ENCODE results near the gene COL5A2. TPM values are rescaled to one million over a fixed set of nuclear protein-coding genes. Genes with fewer than 3 reads are reported as not detected.
A peak's percentile ranks its signal among the peaks of the same experiment; 100 is the strongest.

Gene COL5A2
- total and polyA plus RNA-seq, 4 donors = 45.5 to 387 (median 118) TPM

DNA sequence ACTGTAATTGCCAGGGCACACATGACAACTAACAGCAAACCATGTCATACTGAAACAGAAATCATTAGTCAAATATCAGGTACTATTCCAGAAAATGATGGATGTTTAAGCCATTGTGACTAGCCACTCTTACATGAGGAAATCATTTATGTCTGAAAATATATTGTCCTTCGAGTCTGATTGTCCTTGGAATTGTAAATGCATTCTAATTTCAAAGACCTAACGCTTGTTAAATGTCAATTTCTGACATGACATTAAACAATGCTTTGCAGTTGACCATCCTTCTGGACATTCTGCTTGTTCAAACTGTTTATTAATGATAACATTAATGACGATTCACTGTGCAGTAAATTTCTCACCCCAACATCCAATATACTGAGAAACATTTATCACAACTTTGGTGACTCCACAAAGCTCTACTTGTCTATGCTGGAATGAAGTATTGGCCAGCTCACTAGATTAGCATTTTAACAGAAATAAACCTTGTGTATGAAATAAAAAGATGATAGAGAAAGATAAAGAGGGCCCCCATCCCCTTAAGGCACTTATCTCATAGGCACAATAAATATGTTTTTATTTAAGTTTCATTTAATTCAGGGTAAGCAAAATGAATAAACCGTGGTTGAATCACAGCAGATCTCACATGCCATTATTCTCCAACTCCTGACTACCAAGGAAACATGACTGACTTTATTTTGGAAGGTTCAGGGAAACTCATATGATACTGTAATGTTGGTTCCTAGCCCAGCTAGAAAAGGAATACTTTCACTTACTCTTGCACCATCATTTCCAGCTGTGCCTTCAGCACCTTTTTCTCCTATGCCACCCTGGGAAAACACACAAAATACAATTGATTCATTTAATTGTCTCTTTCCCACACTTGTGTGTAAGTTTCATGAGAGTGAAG lies 123.1 kb downstream of the COL5A2 start:
- Histone ChIP-seq H3K27me3 (ENCODE audit: control insufficient read depth, insufficient read depth, low read length) (no peaks in the 10 kb centered on the region), H3K4me3 (ENCODE audit: low read depth, low read length) (no peak overlapping the region), H3K4me1 (ENCODE audit: control insufficient read depth, insufficient read depth, low read length) (no peaks in the 10 kb centered on the region), H3K27ac (ENCODE audit: low read depth, low read length) (no peak overlapping the region), H3K36me3 (ENCODE audit: control insufficient read depth, insufficient read depth, low read length) (peaks cover 2% of the 10 kb centered on the region), H3K9me3 (ENCODE audit: control insufficient read depth, insufficient read depth, low read length) (no peaks in the 10 kb centered on the region)
- no CpG with 5 or more reads among the region's 4 CpGs for WGBS (ENCODE audit: insufficient coverage)
- DNase-seq (ENCODE audit: low read depth in 4 of 6, low spot score in 6 of 6) = peak in 1 of 6 donors; percentile 12

DNA sequence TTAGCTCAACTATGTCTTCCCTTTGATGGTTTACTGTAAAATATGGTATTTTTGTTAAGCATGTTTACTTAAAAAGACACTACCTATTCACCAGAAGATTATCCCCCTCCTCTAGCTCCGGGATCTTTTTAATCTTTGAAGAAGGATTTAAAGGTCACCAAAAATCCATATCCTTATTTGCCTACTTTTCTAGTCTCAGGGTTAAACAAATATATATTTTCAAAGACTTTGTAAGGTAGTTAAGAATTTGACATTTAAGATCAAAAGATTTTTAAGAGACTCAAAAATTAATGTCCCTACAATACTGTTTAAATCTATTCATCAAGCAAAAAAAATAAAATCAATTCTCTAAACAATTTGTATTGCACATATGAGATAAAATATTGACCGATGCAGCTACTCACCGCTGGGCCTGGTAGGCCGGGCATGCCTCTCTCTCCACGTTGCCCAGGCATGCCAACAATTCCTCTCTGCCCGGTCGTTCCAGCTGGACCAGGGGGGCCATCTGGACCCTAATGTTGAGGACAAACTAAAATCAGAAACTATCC lies 129.3 kb downstream of the COL5A2 start:
- Histone ChIP-seq H3K9me3 (ENCODE audit: control insufficient read depth, insufficient read depth, low read length) (no peaks in the 10 kb centered on the region), H3K4me3 (ENCODE audit: low read depth, low read length) (no peak overlapping the region), H3K27me3 (ENCODE audit: control insufficient read depth, insufficient read depth, low read length) (no peaks in the 10 kb centered on the region), H3K27ac (ENCODE audit: low read depth, low read length) (no peak overlapping the region), H3K4me1 (ENCODE audit: control insufficient read depth, insufficient read depth, low read length) (no peaks in the 10 kb centered on the region), H3K36me3 (ENCODE audit: control insufficient read depth, insufficient read depth, low read length) (peaks cover 2% of the 10 kb centered on the region)
- no peak for DNase-seq (ENCODE audit: low read depth in 4 of 6, low spot score in 6 of 6)
- WGBS (ENCODE audit: insufficient coverage) = 98% methylated on average over 5 of the region's 7 CpGs

DNA sequence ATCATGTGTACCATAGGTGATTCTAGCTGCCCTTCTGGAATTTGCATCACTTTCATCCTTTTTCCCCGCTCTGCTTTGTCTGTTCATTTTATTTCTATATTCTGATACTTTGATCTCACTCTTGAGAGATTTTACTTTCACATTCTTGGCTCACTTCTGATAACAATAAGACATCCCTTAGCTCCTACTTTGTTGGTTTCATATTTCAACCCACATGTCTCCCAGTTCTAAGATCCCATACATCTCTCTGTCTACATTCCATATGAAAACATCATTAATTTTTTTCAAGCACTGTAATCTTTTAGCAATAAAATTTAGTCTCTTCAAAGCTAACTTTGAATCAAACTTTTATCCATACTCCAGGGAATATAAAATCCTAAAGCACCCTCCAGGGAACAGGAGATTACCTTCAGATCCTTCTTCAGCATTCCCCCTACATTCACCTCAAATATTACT lies 129.8 kb downstream of the COL5A2 start:
- H3K9me3 ChIP-seq (ENCODE audit: control insufficient read depth, insufficient read depth, low read length) = no peaks in the 10 kb centered on the region
- 100% methylated on average over 1 of the region's 1 CpG for WGBS (ENCODE audit: insufficient coverage)
- no peaks in the 10 kb centered on the region for H3K27me3 ChIP-seq (ENCODE audit: control insufficient read depth, insufficient read depth, low read length)
- H3K4me3 ChIP-seq (ENCODE audit: low read depth, low read length) = no peak overlapping the region
- H3K4me1 ChIP-seq (ENCODE audit: control insufficient read depth, insufficient read depth, low read length) = no peaks in the 10 kb centered on the region
- peaks cover 1% of the 10 kb centered on the region for H3K36me3 ChIP-seq (ENCODE audit: control insufficient read depth, insufficient read depth, low read length)
- H3K27ac ChIP-seq (ENCODE audit: low read depth, low read length) = no peak overlapping the region
- DNase-seq (ENCODE audit: low read depth in 4 of 6, low spot score in 6 of 6) = no peak

DNA sequence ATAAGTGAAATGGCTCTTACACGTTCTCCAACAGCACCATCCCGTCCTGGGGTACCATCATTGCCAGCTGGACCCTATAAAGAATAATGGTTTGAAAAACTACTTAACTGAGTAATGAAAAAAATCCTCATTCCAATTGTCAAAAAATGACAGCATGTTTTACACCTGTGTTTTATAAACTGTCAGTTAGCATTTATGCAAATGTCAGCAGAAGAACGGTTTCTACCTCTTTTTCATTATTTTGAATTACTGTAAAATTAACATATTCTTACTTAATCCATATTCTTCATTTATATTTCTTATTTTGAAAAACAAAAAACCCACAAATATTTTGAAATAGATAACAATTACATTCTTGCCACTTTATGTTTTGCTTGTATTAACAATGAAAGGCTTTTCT lies 131.4 kb downstream of the COL5A2 start:
- Histone ChIP-seq H3K27me3 (ENCODE audit: control insufficient read depth, insufficient read depth, low read length) (no peaks in the 10 kb centered on the region), H3K27ac (ENCODE audit: low read depth, low read length) (no peak overlapping the region), H3K9me3 (ENCODE audit: control insufficient read depth, insufficient read depth, low read length) (no peaks in the 10 kb centered on the region), H3K4me3 (ENCODE audit: low read depth, low read length) (no peak overlapping the region), H3K36me3 (ENCODE audit: control insufficient read depth, insufficient read depth, low read length) (no peaks in the 10 kb centered on the region), H3K4me1 (ENCODE audit: control insufficient read depth, insufficient read depth, low read length) (no peaks in the 10 kb centered on the region)
- WGBS (ENCODE audit: insufficient coverage) = no CpG with 5 or more reads among the region's 3 CpGs
- no peak for DNase-seq (ENCODE audit: low read depth in 4 of 6, low spot score in 6 of 6)

DNA sequence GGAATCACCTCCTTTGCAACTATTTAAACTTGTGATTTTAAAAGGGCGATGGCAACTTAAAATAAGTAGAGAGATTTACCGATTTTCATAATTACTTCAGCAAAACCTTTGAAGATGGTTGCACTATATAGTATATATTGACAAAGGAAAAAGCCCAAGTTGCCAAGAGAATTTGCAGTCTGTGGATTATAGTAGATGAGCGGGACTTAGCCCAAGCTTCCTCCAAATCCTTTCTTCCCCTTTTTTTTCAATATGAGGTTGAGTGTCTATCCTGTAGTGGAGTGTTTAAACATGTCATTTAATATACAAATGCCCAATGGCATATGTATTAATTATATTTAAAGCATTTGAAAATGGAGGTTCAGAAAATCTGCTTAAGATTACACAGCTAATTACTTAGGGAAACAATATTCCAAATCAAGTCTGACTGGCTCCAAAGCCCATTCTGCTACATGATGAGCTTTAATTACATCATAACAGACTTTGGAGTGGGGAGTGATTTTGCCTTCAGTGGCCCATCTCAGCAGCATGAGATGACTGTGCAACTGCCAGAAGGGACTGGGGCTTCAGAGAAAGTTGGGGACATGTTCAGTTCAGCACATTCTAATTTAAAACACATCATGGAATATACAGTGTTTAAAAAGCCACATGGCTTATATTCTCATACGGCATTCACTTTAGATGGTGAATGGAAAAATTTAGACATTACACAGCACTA lies 132.2 kb downstream of the COL5A2 start:
- H3K9me3 ChIP-seq (ENCODE audit: control insufficient read depth, insufficient read depth, low read length) = no peaks in the 10 kb centered on the region
- no peak overlapping the region for H3K4me3 ChIP-seq (ENCODE audit: low read depth, low read length)
- no peak overlapping the region for H3K27ac ChIP-seq (ENCODE audit: low read depth, low read length)
- no peaks in the 10 kb centered on the region for H3K4me1 ChIP-seq (ENCODE audit: control insufficient read depth, insufficient read depth, low read length)
- H3K36me3 ChIP-seq (ENCODE audit: control insufficient read depth, insufficient read depth, low read length) = no peaks in the 10 kb centered on the region
- DNase-seq (ENCODE audit: low read depth in 4 of 6, low spot score in 6 of 6) = peak in 2 of 6 donors; percentile 4 to 69
- H3K27me3 ChIP-seq (ENCODE audit: control insufficient read depth, insufficient read depth, low read length) = no peaks in the 10 kb centered on the region
- WGBS (ENCODE audit: insufficient coverage) = no CpG with 5 or more reads among the region's 4 CpGs

DNA sequence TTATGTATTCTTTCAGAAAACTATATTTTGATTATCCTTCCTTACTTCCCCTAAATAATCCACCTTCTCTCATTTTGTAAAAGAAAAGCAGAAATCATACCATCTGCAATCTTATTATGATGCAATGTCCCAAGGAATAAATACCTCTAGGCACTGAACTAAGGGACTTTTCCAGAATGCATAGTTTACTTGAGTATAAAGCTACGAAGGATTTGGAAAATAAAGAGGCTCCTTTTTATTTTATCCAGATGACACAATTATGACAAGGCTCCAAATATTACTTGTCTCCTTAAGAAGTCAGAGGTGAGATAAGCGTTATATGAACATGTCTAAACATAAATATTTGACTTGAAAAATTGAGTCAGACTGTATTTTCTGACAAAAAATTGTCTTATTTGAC lies 133.2 kb downstream of the COL5A2 start:
- DNase-seq (ENCODE audit: low read depth in 4 of 6, low spot score in 6 of 6) = no peak
- H3K36me3 ChIP-seq (ENCODE audit: control insufficient read depth, insufficient read depth, low read length) = no peaks in the 10 kb centered on the region

DNA sequence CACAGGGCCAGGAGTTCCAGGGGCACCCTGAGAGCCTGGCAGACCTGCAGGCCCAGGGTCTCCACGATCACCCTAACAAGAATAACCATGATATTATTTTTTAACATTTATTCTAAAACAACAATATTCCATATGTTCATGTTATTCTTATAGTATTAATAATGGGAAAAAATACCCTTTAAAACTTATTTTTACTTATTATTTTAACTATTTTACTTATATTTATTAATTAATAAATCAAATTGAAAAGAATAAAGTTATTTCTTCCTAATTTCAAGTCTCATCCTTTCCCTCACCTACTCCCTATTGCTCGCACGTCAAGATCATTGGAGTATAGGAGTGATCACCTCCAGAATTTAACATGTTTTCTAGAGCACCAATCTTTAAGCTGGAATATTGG lies 133.7 kb downstream of the COL5A2 start:
- Histone ChIP-seq H3K9me3 (ENCODE audit: control insufficient read depth, insufficient read depth, low read length) (no peaks in the 10 kb centered on the region), H3K27ac (ENCODE audit: low read depth, low read length) (no peak overlapping the region), H3K36me3 (ENCODE audit: control insufficient read depth, insufficient read depth, low read length) (no peaks in the 10 kb centered on the region), H3K27me3 (ENCODE audit: control insufficient read depth, insufficient read depth, low read length) (no peaks in the 10 kb centered on the region), H3K4me1 (ENCODE audit: control insufficient read depth, insufficient read depth, low read length) (no peaks in the 10 kb centered on the region), H3K4me3 (ENCODE audit: low read depth, low read length) (no peak overlapping the region)
- no peak for DNase-seq (ENCODE audit: low read depth in 4 of 6, low spot score in 6 of 6)
- WGBS (ENCODE audit: insufficient coverage) = no CpG with 5 or more reads among the region's 3 CpGs

More for the DNA sequence above, 133.2 kb downstream of the COL5A2 start:
- WGBS (ENCODE audit: insufficient coverage) = no CpG with 5 or more reads among the region's 2 CpGs
- Histone ChIP-seq H3K27ac (ENCODE audit: low read depth, low read length) (no peak overlapping the region), H3K4me1 (ENCODE audit: control insufficient read depth, insufficient read depth, low read length) (no peaks in the 10 kb centered on the region), H3K27me3 (ENCODE audit: control insufficient read depth, insufficient read depth, low read length) (no peaks in the 10 kb centered on the region), H3K9me3 (ENCODE audit: control insufficient read depth, insufficient read depth, low read length) (no peaks in the 10 kb centered on the region), H3K4me3 (ENCODE audit: low read depth, low read length) (no peak overlapping the region)

DNA sequence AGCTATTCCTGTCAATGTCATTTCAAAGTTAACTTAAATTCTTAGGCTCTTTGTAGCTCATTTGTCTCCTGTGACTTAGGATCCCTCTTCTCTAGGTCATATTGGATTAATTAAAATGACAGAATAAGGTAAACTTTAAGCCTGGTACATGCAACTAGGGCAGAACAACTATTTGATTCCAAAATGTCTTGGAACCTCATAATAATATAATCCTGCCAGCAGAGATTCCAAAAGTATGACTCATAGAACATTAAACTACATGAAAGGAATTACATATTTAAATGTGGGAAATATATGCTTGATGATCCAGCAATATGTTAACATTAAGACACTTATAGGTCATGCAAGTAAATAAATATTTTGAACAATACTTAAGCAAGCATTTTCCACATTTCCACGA lies 142.0 kb downstream of the COL5A2 start:
- WGBS (ENCODE audit: insufficient coverage) = no CpG with 5 or more reads among the region's 1 CpG
- DNase-seq (ENCODE audit: low read depth in 4 of 6, low spot score in 6 of 6) = no peak
- peaks cover 4% of the 10 kb centered on the region for H3K36me3 ChIP-seq (ENCODE audit: control insufficient read depth, insufficient read depth, low read length)

DNA sequence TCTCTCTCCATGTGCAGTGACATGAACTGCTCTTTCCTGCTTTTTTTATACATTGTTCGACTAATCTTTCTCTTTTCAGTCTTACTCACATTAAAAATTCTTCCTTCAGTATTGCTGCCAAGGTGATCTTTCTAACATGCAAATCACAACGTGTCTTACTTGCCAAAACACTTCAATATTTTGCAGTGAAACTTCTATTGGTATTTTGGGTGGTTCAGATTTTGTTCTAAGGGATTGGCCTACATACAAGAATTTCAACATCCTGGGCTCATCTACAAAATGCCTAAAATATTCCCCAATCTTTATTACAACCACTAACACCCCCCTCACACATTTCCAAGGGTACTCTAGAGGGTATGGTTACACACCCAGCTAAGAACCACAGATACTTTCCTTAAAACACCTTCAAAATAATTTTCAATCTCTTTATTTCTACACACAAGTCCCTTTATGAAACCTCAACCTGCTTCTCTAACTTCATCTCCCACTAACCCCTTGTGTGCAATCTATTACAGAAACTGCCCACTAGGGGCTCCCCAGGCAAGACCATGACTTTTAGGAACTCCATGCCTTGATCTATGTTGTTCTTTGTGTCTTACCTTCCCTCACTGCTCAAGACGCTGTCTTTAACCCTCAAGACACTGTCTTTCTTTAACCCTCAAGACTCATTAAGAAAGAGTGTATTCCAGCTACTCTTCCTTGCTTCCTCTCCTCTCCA lies 154.5 kb downstream of the COL5A2 start:
- 11% methylated on average over 1 of the region's 3 CpGs for WGBS (ENCODE audit: insufficient coverage)
- no peak overlapping the region for H3K4me3 ChIP-seq (ENCODE audit: low read depth, low read length)
- no peaks in the 10 kb centered on the region for H3K9me3 ChIP-seq (ENCODE audit: control insufficient read depth, insufficient read depth, low read length)
- H3K36me3 ChIP-seq (ENCODE audit: control insufficient read depth, insufficient read depth, low read length) = no peaks in the 10 kb centered on the region
- H3K27me3 ChIP-seq (ENCODE audit: control insufficient read depth, insufficient read depth, low read length) = no peaks in the 10 kb centered on the region
- peak in 1 of 6 donors; percentile 46 for DNase-seq (ENCODE audit: low read depth in 4 of 6, low spot score in 6 of 6)
- no peaks in the 10 kb centered on the region for H3K4me1 ChIP-seq (ENCODE audit: control insufficient read depth, insufficient read depth, low read length)
- no peak overlapping the region for H3K27ac ChIP-seq (ENCODE audit: low read depth, low read length)

More for the DNA sequence above, 142.0 kb downstream of the COL5A2 start:
- Histone ChIP-seq H3K9me3 (ENCODE audit: control insufficient read depth, insufficient read depth, low read length) (no peaks in the 10 kb centered on the region), H3K4me1 (ENCODE audit: control insufficient read depth, insufficient read depth, low read length) (no peaks in the 10 kb centered on the region), H3K4me3 (ENCODE audit: low read depth, low read length) (no peak overlapping the region), H3K27ac (ENCODE audit: low read depth, low read length) (no peak overlapping the region), H3K27me3 (ENCODE audit: control insufficient read depth, insufficient read depth, low read length) (no peaks in the 10 kb centered on the region)

All from spinal cord (tissue), 10 donors.